HG03159 (cell line): ENCODE measurements around the gene GRIP2.

Experiments used
- ATAC-seq: cut with Tn5 transposase; IDR thresholded peaks from one replicate; pipeline ENCODE4 v1.9.1; 2021; ENCODE audit warnings: mild to moderate bottlenecking, moderate library complexity; ENCODE audit not compliant: unreplicated experiment

Gene GRIP2

GRCh38 chr3:14457481-14457880, 82.7 kb downstream of the GRIP2 start:
- no peak for ATAC-seq

- ATAC-seq = no peak
Observed at GRCh38 chr3:14456794-14457193, 83.3 kb downstream of the GRIP2 start.

- ATAC-seq = no peak
Observed at GRCh38 chr3:14455571-14456317, 84.4 kb downstream of the GRIP2 start.

GRCh38 chr3:14454639-14455310, 85.4 kb downstream of the GRIP2 start:
- ATAC-seq = no peak

GRCh38 chr3:14453876-14454638, 86.1 kb downstream of the GRIP2 start:
- ATAC-seq = no peak

- ATAC-seq = no peak
Observed at GRCh38 chr3:14452740-14453710, 87.1 kb downstream of the GRIP2 start.

- no peak for ATAC-seq
Observed at GRCh38 chr3:14451844-14452739, 88.0 kb downstream of the GRIP2 start.

GRCh38 chr3:14450922-14451606, 89.1 kb downstream of the GRIP2 start:
- no peak for ATAC-seq

- ATAC-seq = no peak
Observed at GRCh38 chr3:14450506-14450905, 89.6 kb downstream of the GRIP2 start.

- ATAC-seq = no peak
Observed at GRCh38 chr3:14448756-14449727, 91.1 kb downstream of the GRIP2 start.

GRCh38 chr3:14448063-14448462, 92.1 kb downstream of the GRIP2 start:
- no peak for ATAC-seq

GRCh38 chr3:14446988-14447570, 93.1 kb downstream of the GRIP2 start:
- no peak for ATAC-seq

- ATAC-seq = no peak
Observed at GRCh38 chr3:14445773-14446172, 94.4 kb downstream of the GRIP2 start.

- no peak for ATAC-seq
Observed at GRCh38 chr3:14444380-14444779, 95.8 kb downstream of the GRIP2 start.

- no peak for ATAC-seq
Observed at GRCh38 chr3:14441920-14442300, 98.2 kb downstream of the GRIP2 start.

GRCh38 chr3:14441240-14441919, 98.8 kb downstream of the GRIP2 start:
- no peak for ATAC-seq
